ENCODE measurements around the gene DMD. TPM values are rescaled to one million over a fixed set of nuclear protein-coding genes. Genes with fewer than 3 reads are reported as not detected.

DMD gene
- total RNA-seq, 1 experiment from 2014 or later = 25.3 TPM

GRCh38 chrX:32867781-32868523 is 343.4 kb downstream of the DMD start:
- DNase-seq = no peak
- Histone ChIP-seq H3K4me1 (replicated peaks; ENCODE audit: insufficient read depth) (no peaks in the 10 kb centered on the region), H3K36me3 (ENCODE audit: low read depth) (no peaks in the 10 kb centered on the region), H3K4me2 (no peak overlapping the region), H3F3A (ENCODE audit: insufficient read depth, low read depth) (no peaks in the 10 kb centered on the region), H3K27me3 (ENCODE audit: insufficient read depth, low read depth) (no peaks in the 10 kb centered on the region), H3K79me2 (ENCODE audit: low read depth) (no peaks in the 10 kb centered on the region), H3K27ac (no peak overlapping the region), H3K4me3 (no peak overlapping the region), H2AFZ (no peak overlapping the region), H3K9me3 (ENCODE audit: insufficient read depth, low read depth) (no peaks in the 10 kb centered on the region), H3K9me2 (ENCODE audit: insufficient read depth) (no peaks in the 10 kb centered on the region), H4K20me1 (ENCODE audit: insufficient read depth) (no peaks in the 10 kb centered on the region)
- intact Hi-C loops (cut with micrococcal nuclease; ENCODE audit: unreplicated experiment) = no loop called here
- TF ChIP-seq EZH2 (IDR thresholded peaks at IDR 0.05; ENCODE audit: low read depth) (no peak), CTCF (conservative IDR thresholded peaks at IDR 0.05) (no peak)
- BruUV-seq (replicated peaks) = no TSS peak
- ChIA-PET POLR2A (ENCODE audit: unreplicated experiment) (no interaction called here), CTCF (no interaction called here)

GRCh38 chrX:32852203-32852602 is 359.1 kb downstream of the DMD start:
- ChIA-PET CTCF (no interaction called here), POLR2A (ENCODE audit: unreplicated experiment) (no interaction called here)
- Histone ChIP-seq H3K36me3 (ENCODE audit: low read depth) (no peaks in the 10 kb centered on the region), H4K20me1 (ENCODE audit: insufficient read depth) (no peaks in the 10 kb centered on the region), H3K27ac (no peak overlapping the region), H3K4me2 (no peak overlapping the region), H3K79me2 (ENCODE audit: low read depth) (no peaks in the 10 kb centered on the region), H3K4me3 (no peak overlapping the region), H3K27me3 (ENCODE audit: insufficient read depth, low read depth) (no peaks in the 10 kb centered on the region), H3K4me1 (replicated peaks; ENCODE audit: insufficient read depth) (no peaks in the 10 kb centered on the region), H2AFZ (no peak overlapping the region), H3K9me2 (ENCODE audit: insufficient read depth) (no peaks in the 10 kb centered on the region), H3F3A (ENCODE audit: insufficient read depth, low read depth) (no peaks in the 10 kb centered on the region), H3K9me3 (ENCODE audit: insufficient read depth, low read depth) (no peaks in the 10 kb centered on the region)
- no peak for TF ChIP-seq EZH2 (IDR thresholded peaks at IDR 0.05; ENCODE audit: low read depth)
- no peak for TF ChIP-seq CTCF (conservative IDR thresholded peaks at IDR 0.05)
- no peak for DNase-seq
- no TSS peak for BruUV-seq (replicated peaks)
- intact Hi-C loops (cut with micrococcal nuclease; ENCODE audit: unreplicated experiment) = no loop called here

- Histone ChIP-seq H4K20me1 (ENCODE audit: insufficient read depth) (no peaks in the 10 kb centered on the region), H3K27me3 (ENCODE audit: insufficient read depth, low read depth) (no peaks in the 10 kb centered on the region), H2AFZ (no peak overlapping the region), H3K4me1 (replicated peaks; ENCODE audit: insufficient read depth) (no peaks in the 10 kb centered on the region), H3K36me3 (ENCODE audit: low read depth) (no peaks in the 10 kb centered on the region), H3K79me2 (ENCODE audit: low read depth) (no peaks in the 10 kb centered on the region), H3K27ac (no peak overlapping the region), H3F3A (ENCODE audit: insufficient read depth, low read depth) (no peaks in the 10 kb centered on the region), H3K4me3 (no peak overlapping the region), H3K9me3 (ENCODE audit: insufficient read depth, low read depth) (no peaks in the 10 kb centered on the region), H3K4me2 (no peak overlapping the region), H3K9me2 (ENCODE audit: insufficient read depth) (no peaks in the 10 kb centered on the region)
- TF ChIP-seq EZH2 (IDR thresholded peaks at IDR 0.05; ENCODE audit: low read depth) = no peak
- no peak for TF ChIP-seq CTCF (conservative IDR thresholded peaks at IDR 0.05)
- BruUV-seq (replicated peaks) = no TSS peak
- CTCF ChIA-PET = no interaction called here
- DNase-seq = no peak
- intact Hi-C loops (cut with micrococcal nuclease; ENCODE audit: unreplicated experiment) = no loop called here
- POLR2A ChIA-PET (ENCODE audit: unreplicated experiment) = no interaction called here
These were observed 359.8 kb downstream of the DMD start for GRCh38 chrX:32851556-32851955.
